CD4-positive, alpha-beta T cell (primary cell): ENCODE results near the gene ING1. TPM values are rescaled to one million over a fixed set of nuclear protein-coding genes. Genes with fewer than 3 reads are reported as not detected.
A peak's percentile ranks its signal among the peaks of the same experiment; 100 is the strongest.

ENCODE experiments used
- ATAC-seq: fragments of 200-7000 bp; cut with Tn5 transposase; one replicate; pipeline ENCODE4 v1.10.0; 2022; ENCODE audit warnings: mild to moderate bottlenecking; ENCODE audit not compliant: poor library complexity
- CTCF ChIA-PET: fragments of 350-600 bp; sonication (Branson Sonifier 250); formaldehyde crosslinking; loops from one replicate; lab custom pipeline; 2021; ENCODE audit warnings: antibody characterized with exemption, inconsistent platforms; lab: Charles Lee
- POLR2A ChIA-PET: fragments of 350-600 bp; sonication (Branson Sonifier 250); formaldehyde crosslinking; loops from one replicate; lab custom pipeline; 2021; ENCODE audit warnings: antibody characterized with exemption, inconsistent platforms; lab: Charles Lee
- DNase-seq, 14 experiments: peaks; one replicate each; pipeline ENCODE4 v3.0.0-alpha.2; 2013 to 2020; ENCODE audit warnings: mixed read lengths in 2 of 14
- H3K27ac ChIP-seq, 2 donors: one replicate each; pipeline versions ENCODE4 v1.5.1 to v1.7.0; 2013; ENCODE audit warnings: low read length in 2 of 2, low read depth in 1 of 2, mild to moderate bottlenecking in 1 of 2
- H3K27me3 ChIP-seq, 2 experiments: 1 replicate in 1 of 2; 2 replicates in 1 of 2; pipeline versions ENCODE4 v1.6.1 to v1.7.0; 2013; ENCODE audit warnings: low read length in 2 of 2, control low read depth in 1 of 2, mild to moderate bottlenecking in 1 of 2, moderate library complexity in 1 of 2; ENCODE audit not compliant: insufficient read depth in 2 of 2, control insufficient read depth in 1 of 2
- H3K36me3 ChIP-seq: one replicate; pipeline ENCODE4 v1.6.1; 2013; ENCODE audit warnings: low read length, control low read depth; ENCODE audit not compliant: insufficient read depth
- H3K4me1 ChIP-seq: one replicate; pipeline ENCODE4 v1.6.1; 2013; ENCODE audit warnings: low read length, control low read depth; ENCODE audit not compliant: insufficient read depth
- H3K4me3 ChIP-seq: one replicate; pipeline ENCODE4 v1.5.1; 2013; ENCODE audit warnings: mild to moderate bottlenecking, low read length, moderate library complexity
- H3K9me3 ChIP-seq, 2 experiments: 1 replicate in 1 of 2; 2 replicates in 1 of 2; pipeline versions ENCODE4 v1.6.1 to v1.7.0; 2013; ENCODE audit warnings: low read length in 2 of 2, mild to moderate bottlenecking in 2 of 2, control low read depth in 1 of 2, moderate library complexity in 1 of 2; ENCODE audit not compliant: control insufficient read depth in 1 of 2, insufficient read depth in 1 of 2
- H3K27ac Mint-ChIP-seq: one replicate; pipeline ENCODE4 v1.8.0; 2020; ENCODE audit warnings: mixed read lengths
- H3K27me3 Mint-ChIP-seq: one replicate; pipeline ENCODE4 v1.8.0; 2021; ENCODE audit warnings: mixed read lengths
- H3K36me3 Mint-ChIP-seq: one replicate; pipeline ENCODE4 v1.8.0; 2021; ENCODE audit warnings: low read depth, mixed read lengths
- H3K4me1 Mint-ChIP-seq: one replicate; pipeline ENCODE4 v1.8.0; 2021; ENCODE audit warnings: low read depth, mixed read lengths
- H3K4me3 Mint-ChIP-seq: one replicate; pipeline ENCODE4 v1.8.0; 2020; ENCODE audit warnings: mild to moderate bottlenecking, mixed read lengths
- H3K9me3 Mint-ChIP-seq: one replicate; pipeline ENCODE4 v1.8.0; 2020; ENCODE audit warnings: mixed read lengths
- intact Hi-C, 2 experiments: fragments of 100-400 bp; cut with DNase I in 1 of 2; cut with micrococcal nuclease in 1 of 2; formaldehyde crosslinking; loops; one replicate each; pipeline versions ENCODE4 v1.15.1 to v1.9.0; 2023 to 2025; cut with DNase I, micrococcal nuclease
- total RNA-seq, 174 experiments: library from RNA in 2 of 174; stranded (reverse) in 2 of 174; gene quantifications; one replicate each; pipeline ENCODE4 v1.2.3 and lab custom pipeline; 2021 to 2026
- TF ChIP-seq, protein P1 (sequence below): fragments of 200-600 bp; IDR thresholded peaks from one replicate; pipeline ENCODE4 v1.8.0; 2022; ENCODE audit warnings: antibody characterized with exemption, mild to moderate bottlenecking

Gene ING1
- total RNA-seq, 2 experiments from 2014 or later = 14.6 to 16.2 TPM

DNA sequence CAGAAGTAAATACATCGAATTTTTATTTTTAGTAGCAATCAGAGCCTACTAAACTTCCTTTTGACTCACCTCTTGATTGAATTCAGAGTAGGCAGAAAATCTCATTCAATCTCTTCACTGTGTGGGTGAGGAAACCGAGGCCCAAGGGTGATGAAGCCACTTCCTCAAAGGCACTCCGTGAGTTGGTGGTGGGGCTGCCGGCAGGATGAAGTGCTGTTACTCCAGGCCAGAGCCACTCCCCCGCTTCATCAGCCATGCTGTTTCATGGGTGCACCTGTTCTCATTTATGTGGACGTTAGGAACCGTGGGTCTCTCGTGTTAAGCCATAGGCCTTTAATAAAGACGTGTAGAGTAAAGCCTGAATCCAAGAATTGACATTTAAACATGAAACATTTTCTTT is 13.2 kb downstream of the ING1 start:
- Mint-ChIP-seq H3K4me3 (peak overlapping the region; percentile 65), H3K27me3 (no peaks in the 10 kb centered on the region), H3K9me3 (no peaks in the 10 kb centered on the region), H3K36me3 (peaks cover 19% of the 10 kb centered on the region), H3K4me1 (peaks cover 40% of the 10 kb centered on the region), H3K27ac (peak overlapping the region; percentile 83)
- peak; percentile 77 for ATAC-seq
- ChIA-PET CTCF (no interaction called here), POLR2A (interaction anchor here (1.0 to 1.9 kb wide), 2 partner anchors 11 to 13 kb away, joined by 3 to 10 read pairs; partner anchors contain the start of gene ING1)
- Histone ChIP-seq H3K27ac (peak overlapping the region in 1 of 2 donors; percentile 25), H3K36me3 (peaks cover 4% of the 10 kb centered on the region), H3K4me1 (peaks cover 26% of the 10 kb centered on the region), H3K9me3 (no peaks in the 10 kb centered on the region), H3K4me3 (no peak overlapping the region), H3K27me3 (no peaks in the 10 kb centered on the region)
- intact Hi-C loops = no loop called here
- TF ChIP-seq, protein P1, sequence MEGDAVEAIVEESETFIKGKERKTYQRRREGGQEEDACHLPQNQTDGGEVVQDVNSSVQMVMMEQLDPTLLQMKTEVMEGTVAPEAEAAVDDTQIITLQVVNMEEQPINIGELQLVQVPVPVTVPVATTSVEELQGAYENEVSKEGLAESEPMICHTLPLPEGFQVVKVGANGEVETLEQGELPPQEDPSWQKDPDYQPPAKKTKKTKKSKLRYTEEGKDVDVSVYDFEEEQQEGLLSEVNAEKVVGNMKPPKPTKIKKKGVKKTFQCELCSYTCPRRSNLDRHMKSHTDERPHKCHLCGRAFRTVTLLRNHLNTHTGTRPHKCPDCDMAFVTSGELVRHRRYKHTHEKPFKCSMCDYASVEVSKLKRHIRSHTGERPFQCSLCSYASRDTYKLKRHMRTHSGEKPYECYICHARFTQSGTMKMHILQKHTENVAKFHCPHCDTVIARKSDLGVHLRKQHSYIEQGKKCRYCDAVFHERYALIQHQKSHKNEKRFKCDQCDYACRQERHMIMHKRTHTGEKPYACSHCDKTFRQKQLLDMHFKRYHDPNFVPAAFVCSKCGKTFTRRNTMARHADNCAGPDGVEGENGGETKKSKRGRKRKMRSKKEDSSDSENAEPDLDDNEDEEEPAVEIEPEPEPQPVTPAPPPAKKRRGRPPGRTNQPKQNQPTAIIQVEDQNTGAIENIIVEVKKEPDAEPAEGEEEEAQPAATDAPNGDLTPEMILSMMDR = no peak
- DNase-seq = peak in 11 of 14 experiments; percentile 27 to 84 (median 42)

DNA sequence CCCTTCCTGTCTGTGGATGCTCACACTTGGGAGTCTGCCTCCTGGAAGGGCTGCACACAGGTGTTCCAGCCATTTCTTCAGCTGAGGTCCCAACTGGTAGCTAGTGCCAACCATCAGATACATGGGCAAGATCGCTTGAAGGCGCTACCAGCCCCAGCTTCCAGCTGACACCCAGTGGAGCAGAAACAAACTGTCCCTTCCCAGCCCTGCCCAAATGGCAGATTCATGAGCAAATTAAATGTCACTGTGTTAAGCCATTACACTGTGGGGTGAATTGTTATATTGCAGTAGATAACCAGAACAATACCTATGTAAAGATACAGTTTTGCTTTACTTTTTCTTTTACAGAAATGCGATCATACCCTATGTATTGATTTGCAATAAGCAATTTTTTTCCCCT is 17.6 kb downstream of the ING1 start:
- ATAC-seq (no peak), DNase-seq (no peak)
- H3K4me1 Mint-ChIP-seq = peaks cover 26% of the 10 kb centered on the region
- POLR2A ChIA-PET = no interaction called here
- peaks cover 18% of the 10 kb centered on the region for H3K4me1 ChIP-seq
- H3K27me3 ChIP-seq = no peaks in the 10 kb centered on the region
- H3K9me3 Mint-ChIP-seq = no peaks in the 10 kb centered on the region
- H3K27me3 Mint-ChIP-seq = no peaks in the 10 kb centered on the region
- no peak overlapping the region for H3K27ac ChIP-seq
- intact Hi-C loops = no loop called here
- no peak overlapping the region for H3K4me3 ChIP-seq
- TF ChIP-seq, protein P1 = no peak
- no peak overlapping the region for H3K4me3 Mint-ChIP-seq
- no peak overlapping the region for H3K27ac Mint-ChIP-seq
- no peaks in the 10 kb centered on the region for H3K9me3 ChIP-seq
- CTCF ChIA-PET = no interaction called here
- H3K36me3 ChIP-seq = no peaks in the 10 kb centered on the region
- peaks cover 4% of the 10 kb centered on the region for H3K36me3 Mint-ChIP-seq

DNA sequence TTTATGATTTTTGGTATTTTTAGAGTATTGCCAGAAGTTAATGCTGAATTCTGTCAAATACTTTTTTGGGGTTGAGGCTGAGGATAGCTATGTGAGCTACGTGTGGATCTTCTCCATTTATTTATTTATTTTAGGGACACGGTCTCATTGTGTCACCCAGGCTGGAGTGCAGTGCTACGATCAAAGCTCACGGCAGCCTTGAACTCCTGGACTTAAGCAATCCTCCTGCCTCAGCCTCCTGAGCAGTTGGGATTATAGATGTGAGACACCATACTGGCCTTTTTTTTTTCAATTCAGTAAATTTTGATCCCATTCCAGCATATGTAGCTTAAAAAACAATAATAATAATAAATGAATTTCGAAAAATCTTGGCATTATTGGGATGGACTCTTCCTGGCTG is 21.1 kb downstream of the ING1 start:
- no peaks in the 10 kb centered on the region for H3K27me3 Mint-ChIP-seq
- H3K4me3 Mint-ChIP-seq = no peak overlapping the region
- DNase-seq (no peak), ATAC-seq (no peak)
- ChIA-PET CTCF (no interaction called here), POLR2A (interaction anchor here (1.2 kb wide), 1 partner anchor 19 kb away, joined by 7 read pairs; no protein-coding TSS in a partner anchor)
- Histone ChIP-seq H3K9me3 (peaks cover 0 to 5% of the 10 kb centered on the region in 2 experiments), H3K4me3 (no peak overlapping the region), H3K4me1 (no peaks in the 10 kb centered on the region), H3K36me3 (no peaks in the 10 kb centered on the region), H3K27me3 (no peaks in the 10 kb centered on the region), H3K27ac (no peak overlapping the region)
- H3K27ac Mint-ChIP-seq = no peak overlapping the region
- H3K4me1 Mint-ChIP-seq = peaks cover 4% of the 10 kb centered on the region
- intact Hi-C loops = no loop called here
- TF ChIP-seq, protein P1 = no peak
- H3K36me3 Mint-ChIP-seq = no peaks in the 10 kb centered on the region
- H3K9me3 Mint-ChIP-seq = peaks cover under 1% of the 10 kb centered on the region
